ENCODE results near the gene TBX21. TPM values are rescaled to one million over a fixed set of nuclear protein-coding genes. Genes with fewer than 3 reads are reported as not detected.

The TBX21 gene
- total RNA-seq, 1 experiment from 2014 or later: 0.15 TPM

- TF ChIP-seq PREB (CRISPR knock-in tag; IDR thresholded peaks at IDR 0.05; ENCODE audit: borderline replicate concordance): no peak
Measured at GRCh38 chr17:47721725-47722124, 11.3 kb upstream of the TBX21 start (continued).

- DNase-seq (ENCODE audit: low spot score) (no peak), ATAC-seq (no peak)
- Mint-ChIP-seq H3K27me3 (ENCODE audit: low read depth) (peaks cover 42% of the 10 kb centered on the region), H3K27ac (no peak overlapping the region; the same call in 1 of the 2 replicates), H3K4me3 (no peak overlapping the region), H3K4me1 (peaks cover 19% of the 10 kb centered on the region), H3K36me3 (no peaks in the 10 kb centered on the region), H3K9me3 (no peaks in the 10 kb centered on the region)
- ChIA-PET CTCF (interaction anchor here (0.6 to 1.7 kb wide), 5 partner anchors 8 to 31 kb away, joined by 3 to 8 read pairs (median 3); partner anchors contain the start of genes TBKBP1 and TBX21), POLR2A (no interaction called here)
- no peak for TF ChIP-seq E2F5 (CRISPR knock-in tag; IDR thresholded peaks at IDR 0.05)
- TF ChIP-seq ETV6 (CRISPR knock-in tag; IDR thresholded peaks at IDR 0.05): no peak
- no peak for TF ChIP-seq AFF4 (CRISPR knock-in tag; IDR thresholded peaks at IDR 0.05; ENCODE audit: borderline replicate concordance)
- TF ChIP-seq IRF2 (CRISPR knock-in tag; IDR thresholded peaks at IDR 0.05; ENCODE audit: borderline replicate concordance, low read depth): no peak
- no peak for TF ChIP-seq JAZF1 (CRISPR knock-in tag; IDR thresholded peaks at IDR 0.05)
- no peak for TF ChIP-seq CREM (CRISPR knock-in tag; IDR thresholded peaks at IDR 0.05)
- TF ChIP-seq ZNF423 (CRISPR knock-in tag; IDR thresholded peaks at IDR 0.05): no peak
- TF ChIP-seq GTF2I (CRISPR knock-in tag; conservative IDR thresholded peaks at IDR 0.05): no peak
- no peak for TF ChIP-seq RORB (CRISPR knock-in tag; IDR thresholded peaks at IDR 0.05)
- TF ChIP-seq TEAD1 (CRISPR knock-in tag; IDR thresholded peaks at IDR 0.05): no peak
- no peak for TF ChIP-seq HMGA2 (CRISPR knock-in tag; IDR thresholded peaks at IDR 0.05)
- no peak for TF ChIP-seq NFYB (CRISPR knock-in tag; conservative IDR thresholded peaks at IDR 0.05; ENCODE audit: low read depth)
Measured at GRCh38 chr17:47724705-47725104, 8.3 kb upstream of the TBX21 start.

- ATAC-seq (no peak), DNase-seq (ENCODE audit: low spot score) (no peak)
- Mint-ChIP-seq H3K27me3 (ENCODE audit: low read depth) (peaks cover 42% of the 10 kb centered on the region), H3K9me3 (no peaks in the 10 kb centered on the region), H3K4me3 (no peak overlapping the region), H3K4me1 (peaks cover 14% of the 10 kb centered on the region), H3K27ac (no peak overlapping the region), H3K36me3 (no peaks in the 10 kb centered on the region)
- POLR2A ChIA-PET: no interaction called here
- CTCF ChIA-PET: interaction anchor here (0.7 to 1.7 kb wide), 5 partner anchors 7 to 122 kb away, joined by 3 to 6 read pairs (median 3); partner anchors contain the start of gene TBX21
- TF ChIP-seq ESRRA (CRISPR knock-in tag; IDR thresholded peaks at IDR 0.05; ENCODE audit: borderline replicate concordance) (no peak), GTF2I (CRISPR knock-in tag; conservative IDR thresholded peaks at IDR 0.05) (0 out of 2 replicates have a peak, but pooled peaks have one; percentile 41)
Measured at GRCh38 chr17:47725446-47726111, 7.5 kb upstream of the TBX21 start.
